ENCODE data around the gene F5. TPM values are rescaled to one million over a fixed set of nuclear protein-coding genes. Genes with fewer than 3 reads are reported as not detected.

F5 gene
- total RNA-seq, 4 donors from 2014 or later = 0.79 to 3.0 (median 1.8) TPM

- Histone ChIP-seq H3K27ac (no peak overlapping the region), H3K36me3 (no peaks in the 10 kb centered on the region), H3K9me3 (no peaks in the 10 kb centered on the region), H3K4me1 (peaks cover 0 to 5% of the 10 kb centered on the region in 2 donors), H3K27me3 (no peaks in the 10 kb centered on the region), H3K4me3 (replicated peaks in 1 of 3) (no peak overlapping the region)
- WGBS, 2 donors = 74 to 89% methylated on average over 2 of the region's 2 CpGs
- TF ChIP-seq CTCF (IDR thresholded peaks at IDR 0.05) (no peak), POLR2A (IDR thresholded peaks at IDR 0.05) (no peak)
- intact Hi-C loops (cut with DNase I) = no loop called here
- DNase-seq = no peak
Observed at GRCh38 chr1:169624912-169625311, 38.6 kb upstream of the F5 start.

- H3K27me3 ChIP-seq = no peaks in the 10 kb centered on the region
- H3K9me3 ChIP-seq = no peaks in the 10 kb centered on the region
- TF ChIP-seq CTCF (IDR thresholded peaks at IDR 0.05) (no peak), POLR2A (IDR thresholded peaks at IDR 0.05) (no peak)
- H3K36me3 ChIP-seq = no peaks in the 10 kb centered on the region
- H3K4me3 ChIP-seq (replicated peaks in 1 of 3) = no peak overlapping the region
- intact Hi-C loops (cut with DNase I) = no loop called here
- H3K4me1 ChIP-seq = no peaks in the 10 kb centered on the region
- H3K27ac ChIP-seq = no peak overlapping the region
- no peak for DNase-seq
Observed at GRCh38 chr1:169624122-169624521, 37.8 kb upstream of the F5 start.

- no peak for DNase-seq
- H3K36me3 ChIP-seq = no peaks in the 10 kb centered on the region
- no peaks in the 10 kb centered on the region for H3K27me3 ChIP-seq
- 86 to 89% methylated on average over 6 of the region's 6 CpGs for WGBS, 2 donors
- H3K9me3 ChIP-seq = no peaks in the 10 kb centered on the region
- intact Hi-C loops (cut with DNase I) = no loop called here
- no peaks in the 10 kb centered on the region for H3K4me1 ChIP-seq
- no peak for TF ChIP-seq CTCF (IDR thresholded peaks at IDR 0.05)
- TF ChIP-seq POLR2A (IDR thresholded peaks at IDR 0.05) = no peak
- H3K4me3 ChIP-seq (replicated peaks in 1 of 3) = no peak overlapping the region
- no peak overlapping the region for H3K27ac ChIP-seq
Observed at GRCh38 chr1:169623132-169623926, 37.0 kb upstream of the F5 start.

GRCh38 chr1:169620565-169620964 is 34.3 kb upstream of the F5 start:
- WGBS, 2 donors = 85 to 87% methylated on average over 8 of the region's 8 CpGs
- intact Hi-C loops (cut with DNase I) = no loop called here

More at GRCh38 chr1:169620565-169620964, 34.3 kb upstream of the F5 start:
- no peak overlapping the region for H3K4me3 ChIP-seq (replicated peaks in 1 of 3)
- H3K36me3 ChIP-seq = no peaks in the 10 kb centered on the region
- H3K27ac ChIP-seq = no peak overlapping the region
- DNase-seq = no peak
- TF ChIP-seq POLR2A (IDR thresholded peaks at IDR 0.05) = no peak
- no peak for TF ChIP-seq CTCF (IDR thresholded peaks at IDR 0.05)
- H3K9me3 ChIP-seq = no peaks in the 10 kb centered on the region
- H3K27me3 ChIP-seq = no peaks in the 10 kb centered on the region
- H3K4me1 ChIP-seq = no peaks in the 10 kb centered on the region
